ENCODE measurements around the gene TBC1D3I.
"Not testable (repeated sequence)": the region's sequence is repeated elsewhere in the genome, so short reads cannot be mapped to it uniquely, and the experiment has no call there.

TBC1D3I gene

DNA sequence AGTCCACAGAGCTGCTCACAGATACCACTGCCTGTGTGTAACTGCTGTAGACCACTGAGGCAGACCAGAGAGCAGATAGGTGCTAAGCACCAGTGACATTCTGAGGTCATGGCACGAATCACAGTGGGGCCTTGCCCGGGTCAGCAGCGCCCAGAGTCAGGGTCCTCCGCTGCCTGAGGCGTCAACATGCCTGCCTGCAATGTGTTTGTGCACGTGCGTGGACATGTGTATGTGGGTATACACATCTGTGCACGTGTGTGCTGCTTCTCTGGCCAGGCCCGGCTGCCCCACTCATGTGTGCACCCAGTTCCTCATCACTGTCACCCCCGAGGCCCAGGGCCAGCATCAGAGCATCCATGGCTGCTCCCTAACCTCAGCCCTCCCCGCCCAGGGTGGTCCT, at the start of gene TBC1D3I:
TBC1D3I (minus strand) TSS at position 101 of the 400 bp plus-strand sequence. CDS start 1,585 bp downstream, outside the sequence.
- intact Hi-C loops (cut with DNase I): not testable (repeated sequence)

DNA sequence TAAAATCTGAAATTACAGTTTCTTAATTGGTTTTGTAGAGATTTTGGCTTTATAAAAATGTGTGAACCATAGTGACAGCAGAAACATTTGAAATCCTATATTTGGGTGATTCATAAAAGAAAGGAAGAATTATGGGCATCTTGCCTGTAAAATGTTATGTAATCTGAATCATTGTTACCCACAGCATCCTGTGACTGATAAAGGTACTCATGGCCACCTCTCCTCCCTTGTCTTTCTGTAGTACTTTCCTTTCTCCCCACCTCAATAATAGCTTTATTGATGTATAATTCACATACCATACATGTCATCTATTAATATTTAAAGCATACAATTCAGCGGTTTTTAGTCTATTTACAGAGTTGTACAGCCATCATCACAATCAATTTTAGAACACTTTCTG, 30.8 kb upstream of the TBC1D3I start:
- intact Hi-C loops (cut with DNase I); DNase-seq: not testable (repeated sequence)

More for the DNA sequence above, at the start of gene TBC1D3I:
- DNase-seq: not testable (repeated sequence)

DNA sequence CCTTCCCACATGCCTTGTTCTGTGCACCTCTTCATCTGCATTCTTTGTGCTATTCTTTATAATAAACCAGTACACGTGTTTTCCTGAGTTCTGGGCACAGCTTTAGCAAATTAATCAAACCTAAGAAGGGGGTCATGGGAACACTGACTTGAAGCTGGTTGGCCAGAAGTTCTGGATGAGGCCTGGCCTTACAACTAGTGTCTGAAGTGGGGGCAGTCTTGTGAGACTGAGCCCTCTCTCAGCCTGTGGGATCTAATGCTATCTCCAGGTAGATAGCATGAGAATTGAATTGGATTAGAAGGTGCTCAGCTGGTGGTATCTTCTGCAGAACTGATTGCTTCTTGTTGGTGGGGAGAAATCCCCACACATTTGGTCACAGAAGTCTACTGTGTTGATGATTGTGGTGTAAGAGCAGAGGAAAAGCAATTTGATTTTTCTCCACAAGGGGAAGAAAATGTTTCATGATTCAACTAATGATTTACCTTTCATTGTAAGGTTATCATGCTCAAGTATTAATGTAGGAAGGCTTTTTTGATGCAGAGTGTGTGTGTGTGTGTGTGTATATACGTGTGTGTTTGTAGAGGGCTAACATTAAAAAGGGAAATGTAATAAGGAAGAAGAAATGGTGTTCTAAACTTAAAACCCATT, 25.7 kb upstream of the TBC1D3I start:
- intact Hi-C loops (cut with DNase I); DNase-seq: not testable (repeated sequence)

DNA sequence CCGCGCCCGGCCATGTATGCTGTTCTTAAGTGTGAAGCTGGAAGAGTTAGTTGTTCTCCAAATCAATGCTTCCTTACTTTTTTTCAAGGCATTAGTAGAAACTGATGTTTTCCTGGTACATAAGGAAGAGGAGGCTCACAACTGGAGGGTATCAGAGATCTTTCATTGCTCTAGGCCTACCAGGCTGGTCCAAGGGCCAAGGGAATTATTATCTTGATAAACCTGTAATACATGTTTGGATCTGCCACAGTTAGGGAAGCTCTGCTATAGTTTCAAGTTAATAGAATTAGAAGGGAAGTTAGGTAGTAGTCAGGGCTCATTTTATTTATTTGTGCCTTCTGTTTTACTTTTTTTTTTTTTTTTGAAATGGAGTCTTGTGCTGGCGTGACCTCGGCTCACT, 19.8 kb upstream of the TBC1D3I start:
- intact Hi-C loops (cut with DNase I); DNase-seq: not testable (repeated sequence)

DNA sequence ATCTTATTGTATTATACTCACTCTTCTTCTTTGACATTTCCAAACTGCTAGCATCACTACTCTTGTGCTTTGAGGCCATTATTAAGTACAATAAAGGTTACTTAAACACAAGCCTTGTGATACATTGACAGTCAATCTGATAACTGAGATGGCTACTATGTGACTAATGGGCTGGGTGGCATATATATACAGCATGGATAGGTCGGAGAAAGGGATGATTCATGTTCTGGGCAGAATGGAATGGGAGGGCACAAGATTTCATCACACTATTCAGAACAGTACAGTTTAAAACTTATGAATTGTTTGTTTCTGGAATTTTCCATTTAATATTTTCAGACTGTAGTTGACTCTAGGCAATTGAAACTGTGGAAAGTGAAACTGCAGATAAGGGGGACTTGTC, 18.9 kb upstream of the TBC1D3I start:
- DNase-seq; intact Hi-C loops (cut with DNase I): not testable (repeated sequence)

DNA sequence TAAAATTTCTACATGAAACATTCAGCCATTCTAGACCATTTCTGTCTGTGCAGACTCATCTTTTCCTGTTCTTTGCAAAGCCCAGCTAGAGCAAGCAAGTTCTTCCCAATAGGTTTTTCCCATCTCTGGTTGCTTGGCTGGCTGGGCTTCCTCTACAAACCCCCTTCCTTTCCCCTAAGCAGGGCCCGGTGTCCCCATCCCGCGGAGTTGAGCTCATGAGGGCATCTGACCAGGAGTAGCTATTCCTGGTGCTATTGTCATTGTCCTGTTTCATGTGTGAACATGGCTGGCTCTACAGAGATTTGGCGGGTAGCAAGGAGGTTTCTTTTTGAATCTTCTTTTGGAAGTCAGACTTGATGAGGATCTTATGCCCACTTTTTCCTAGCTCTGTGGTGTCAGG, 22.3 kb downstream of the TBC1D3I start:
- intact Hi-C loops (cut with DNase I): not testable (repeated sequence)

DNA sequence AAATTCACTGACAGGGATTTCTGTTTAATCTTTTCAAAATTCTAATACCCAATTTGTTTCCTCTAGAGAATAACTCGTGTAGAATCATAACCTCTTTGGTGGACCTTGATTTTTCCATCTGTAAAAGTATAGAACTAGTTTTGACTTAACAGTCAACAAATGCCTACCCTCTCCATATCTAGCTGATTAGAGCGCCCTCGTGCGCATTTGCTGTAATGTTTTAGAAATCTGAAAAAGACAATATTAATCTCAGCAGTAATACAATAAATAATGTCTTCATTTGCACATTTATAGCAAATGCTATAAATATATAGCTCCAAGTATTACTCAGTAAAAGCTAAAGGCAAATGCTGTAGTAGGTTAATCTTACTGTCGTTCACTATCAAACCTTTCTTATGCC, 34.7 kb downstream of the TBC1D3I start:
- DNase-seq; intact Hi-C loops (cut with DNase I): not testable (repeated sequence)

More for the DNA sequence above, 22.3 kb downstream of the TBC1D3I start:
- DNase-seq: peak in 2 of 10 donors; percentile 29 to 41

DNA sequence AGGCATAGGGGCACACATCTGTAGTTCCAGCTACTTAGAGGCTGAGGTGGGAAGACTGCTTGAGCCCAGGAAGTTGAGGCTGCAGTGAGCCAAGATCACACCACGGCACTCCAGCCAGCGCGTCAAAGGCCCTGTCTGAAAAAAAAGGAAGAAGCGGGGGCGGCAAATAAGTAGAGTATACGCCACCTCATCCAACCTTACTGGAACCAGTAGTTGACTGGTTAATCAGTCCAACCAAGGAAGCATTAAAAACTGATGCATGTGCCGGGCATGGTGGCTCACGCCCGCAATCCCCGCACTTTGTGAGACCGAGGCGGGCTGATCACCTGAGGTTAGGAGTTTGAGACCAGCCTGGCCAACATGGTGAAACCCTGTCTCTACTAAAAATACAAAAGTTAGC, 41.4 kb downstream of the TBC1D3I start:
- DNase-seq; intact Hi-C loops (cut with DNase I): not testable (repeated sequence)

DNA sequence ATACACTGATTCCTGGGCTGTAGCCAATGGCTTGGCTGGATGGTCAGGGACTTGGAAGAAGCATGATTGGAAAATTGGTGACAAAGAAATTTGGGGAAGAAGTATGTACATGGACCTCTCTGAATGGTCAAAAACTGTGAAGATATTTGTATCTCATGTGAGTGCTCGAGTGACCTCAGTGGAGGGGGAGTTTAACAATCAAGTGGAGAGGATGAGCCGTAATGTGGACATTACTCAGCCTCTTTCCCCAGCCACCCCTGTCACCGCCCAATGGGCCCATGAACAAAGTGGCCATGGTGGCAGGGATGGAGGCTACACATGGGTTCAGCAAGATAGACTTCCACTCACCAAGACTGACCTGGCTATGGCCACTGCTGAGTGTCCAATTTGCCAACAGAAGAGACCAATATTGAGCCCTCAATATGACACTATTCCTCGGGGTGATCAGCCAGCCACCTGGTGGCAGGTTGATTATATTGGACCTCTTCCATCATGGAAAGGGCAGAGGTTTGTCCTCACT, 42.7 kb downstream of the TBC1D3I start:
- DNase-seq; intact Hi-C loops (cut with DNase I): not testable (repeated sequence)

DNA sequence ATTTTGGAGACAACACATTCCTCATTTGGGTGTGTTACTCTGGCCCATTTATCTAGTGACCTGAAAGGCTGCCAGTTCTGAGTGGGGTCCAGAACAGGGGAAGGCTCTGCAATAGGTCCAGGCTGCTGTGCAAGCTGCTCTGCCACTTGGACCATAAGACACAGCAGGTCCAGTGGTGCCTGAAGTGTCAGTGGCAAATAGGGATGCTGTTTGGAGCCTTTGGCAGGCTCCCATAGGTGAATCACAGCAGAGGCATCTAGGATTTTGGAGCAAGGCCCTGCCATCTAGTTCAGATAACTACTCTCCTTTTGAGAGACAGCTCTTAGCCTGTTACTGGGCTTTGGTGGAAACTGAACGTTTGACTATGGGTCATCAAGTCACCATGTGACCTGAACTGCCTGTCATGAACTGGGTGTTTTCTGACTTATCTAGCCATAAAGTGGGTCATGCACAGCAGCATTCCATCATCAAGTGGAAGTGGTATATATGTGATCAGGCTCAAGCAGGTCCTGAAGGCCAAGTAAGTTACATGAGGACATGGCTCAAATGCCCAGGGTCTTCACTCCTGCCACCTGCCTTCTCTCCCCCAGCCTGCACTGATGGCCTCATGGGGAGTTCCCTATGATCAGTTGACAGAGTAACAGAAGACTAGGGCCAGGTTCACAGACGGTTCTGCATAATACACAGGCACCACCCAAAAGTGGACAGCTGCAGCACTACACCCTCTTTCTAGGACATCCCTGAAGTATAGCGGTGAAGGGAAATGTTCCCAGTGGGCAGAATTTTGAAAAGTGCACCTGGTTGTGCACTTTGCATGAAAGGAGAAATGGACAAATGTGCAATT, 43.4 kb downstream of the TBC1D3I start:
- intact Hi-C loops (cut with DNase I); DNase-seq: not testable (repeated sequence)

DNA sequence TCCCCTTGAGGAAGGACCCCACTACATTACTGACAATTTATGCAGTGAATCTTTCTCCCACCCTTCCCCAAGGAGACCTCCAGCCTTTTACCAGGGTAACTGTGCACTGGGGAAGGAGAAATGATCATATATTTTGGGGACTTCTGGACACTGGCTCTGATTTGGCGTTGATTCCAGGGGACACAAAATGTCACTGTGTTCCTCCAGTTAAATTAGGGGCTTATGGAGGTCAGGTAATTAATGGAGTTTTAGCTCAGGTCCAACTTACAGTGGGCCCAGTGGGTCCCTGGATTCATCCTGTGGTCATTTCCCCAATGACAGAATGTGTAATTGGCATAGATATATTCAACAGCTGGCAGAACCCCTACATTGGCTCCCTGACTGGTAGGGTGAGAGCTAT, 44.8 kb downstream of the TBC1D3I start:
- DNase-seq; intact Hi-C loops (cut with DNase I): not testable (repeated sequence)

DNA sequence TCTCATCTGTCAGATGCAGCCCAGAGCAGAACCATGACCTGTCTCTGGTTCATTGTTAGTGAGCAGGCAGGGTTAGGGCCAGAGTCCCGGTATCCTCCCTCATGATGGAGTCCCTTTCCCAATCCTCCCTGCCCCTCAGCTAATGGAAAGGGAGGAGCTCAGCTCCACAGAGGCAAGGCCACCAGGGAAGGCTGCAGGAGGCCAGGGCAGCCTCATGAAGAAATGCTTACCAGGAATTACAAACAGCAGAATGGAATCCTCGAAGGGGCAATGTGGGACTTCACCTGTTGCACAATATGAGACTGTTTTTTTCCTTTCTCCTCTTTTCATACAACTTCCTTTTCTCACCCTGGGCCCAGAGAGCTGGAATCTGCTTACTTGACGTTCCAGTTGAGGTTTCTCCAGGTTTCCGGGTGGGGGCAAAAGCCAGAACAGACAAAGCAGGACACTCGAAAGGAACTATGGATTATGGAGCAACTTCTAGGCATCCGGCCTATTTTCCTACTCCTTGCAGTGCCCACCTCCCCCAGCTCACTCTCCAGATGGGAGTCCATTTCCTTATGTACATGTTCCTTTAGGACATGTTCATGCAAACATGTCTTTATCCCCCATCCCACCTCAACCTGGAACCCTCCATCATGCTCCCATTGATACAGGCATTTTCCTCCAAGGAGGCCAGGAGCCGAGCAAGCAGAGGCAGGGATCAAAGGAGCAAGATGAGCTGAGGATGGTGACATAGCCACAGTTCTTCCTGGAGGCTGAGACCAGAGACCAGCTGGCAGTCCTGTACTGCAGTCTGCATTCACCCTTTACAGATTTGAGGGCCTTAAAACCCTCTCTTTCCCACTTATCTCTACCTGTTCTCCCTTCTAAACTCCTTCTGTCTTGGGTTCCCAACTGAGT, 48.7 kb downstream of the TBC1D3I start:
- intact Hi-C loops (cut with DNase I): not testable (repeated sequence)
- peak in 1 of 10 donors; percentile 22 for DNase-seq

DNA sequence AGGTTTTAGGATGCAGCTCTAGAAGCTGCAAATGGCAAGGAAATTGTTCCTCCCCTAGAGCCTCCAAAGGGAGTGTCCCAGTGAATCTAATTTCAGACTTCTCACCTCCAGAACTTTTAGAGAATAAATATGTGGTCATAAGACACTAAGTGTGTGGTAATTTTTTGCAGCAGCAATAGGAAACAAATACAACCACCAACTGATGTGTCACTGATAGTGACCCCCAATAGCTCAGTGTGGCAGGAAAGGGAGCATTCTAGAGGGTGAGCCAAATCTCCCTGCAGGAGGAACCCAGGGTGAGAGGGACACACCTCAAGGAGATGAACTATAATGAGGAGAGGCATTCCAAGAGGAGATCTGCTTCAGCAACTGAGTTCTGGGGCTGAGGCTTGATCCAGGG, 49.5 kb downstream of the TBC1D3I start:
- no peak for DNase-seq
- intact Hi-C loops (cut with DNase I): no loop called here

DNA sequence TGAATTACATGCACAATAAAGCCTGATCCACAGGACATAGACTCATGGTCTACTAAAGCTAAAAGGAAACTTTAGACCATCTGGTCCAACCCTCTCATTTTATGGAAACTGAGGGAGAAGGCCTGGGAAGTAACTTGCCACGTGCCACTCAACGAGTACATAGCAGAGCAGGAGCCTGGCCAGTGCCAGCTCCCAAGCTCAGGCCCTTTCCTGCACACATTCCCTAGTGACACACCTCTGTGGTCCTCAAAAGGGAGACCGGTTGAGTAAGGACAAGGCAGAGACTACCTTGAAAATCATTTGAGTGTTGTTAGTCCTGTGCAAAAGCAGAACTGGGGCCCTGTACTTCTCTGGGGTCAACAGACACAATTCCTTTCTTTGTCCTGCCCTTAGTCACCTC, 50.7 kb downstream of the TBC1D3I start:
- DNase-seq: no peak
- intact Hi-C loops (cut with DNase I): no loop called here

DNA sequence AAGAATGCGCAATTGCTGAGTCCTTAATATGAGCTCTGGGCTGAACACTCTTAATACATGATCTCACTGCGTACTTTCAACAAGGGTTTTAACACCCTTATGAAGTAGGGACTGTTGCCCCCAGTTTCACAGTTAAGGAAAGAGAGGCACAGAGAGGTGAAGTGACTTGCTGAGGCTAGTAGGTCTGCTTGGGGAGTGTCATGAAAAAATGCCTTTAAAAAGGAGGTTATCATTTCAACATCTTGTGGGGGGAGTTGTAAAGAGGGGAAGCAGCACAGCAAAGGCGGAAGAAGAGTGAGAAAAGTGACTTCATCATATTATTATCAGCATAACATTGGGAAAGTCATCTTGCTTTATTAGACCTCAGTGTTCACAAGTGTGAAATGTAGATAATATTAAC, 51.4 kb downstream of the TBC1D3I start:
- intact Hi-C loops (cut with DNase I): no loop called here
- no peak for DNase-seq

DNA sequence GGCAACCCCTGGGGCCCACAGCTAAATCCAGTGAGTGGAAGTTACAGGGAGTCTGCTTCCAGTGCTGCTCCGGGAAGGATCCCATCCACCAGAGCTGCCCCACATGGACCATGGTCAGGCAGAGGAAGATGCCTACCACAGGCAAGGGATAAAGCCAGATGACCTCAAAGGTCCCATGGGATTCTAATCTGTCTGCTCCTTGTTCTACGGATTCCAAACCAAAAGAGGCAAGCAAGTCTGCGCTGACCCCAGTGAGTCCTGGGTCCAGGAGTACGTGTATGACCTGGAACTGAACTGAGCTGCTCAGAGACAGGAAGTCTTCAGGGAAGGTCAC, 52.1 kb downstream of the TBC1D3I start:
- no peak for DNase-seq
- intact Hi-C loops (cut with DNase I): no loop called here

DNA sequence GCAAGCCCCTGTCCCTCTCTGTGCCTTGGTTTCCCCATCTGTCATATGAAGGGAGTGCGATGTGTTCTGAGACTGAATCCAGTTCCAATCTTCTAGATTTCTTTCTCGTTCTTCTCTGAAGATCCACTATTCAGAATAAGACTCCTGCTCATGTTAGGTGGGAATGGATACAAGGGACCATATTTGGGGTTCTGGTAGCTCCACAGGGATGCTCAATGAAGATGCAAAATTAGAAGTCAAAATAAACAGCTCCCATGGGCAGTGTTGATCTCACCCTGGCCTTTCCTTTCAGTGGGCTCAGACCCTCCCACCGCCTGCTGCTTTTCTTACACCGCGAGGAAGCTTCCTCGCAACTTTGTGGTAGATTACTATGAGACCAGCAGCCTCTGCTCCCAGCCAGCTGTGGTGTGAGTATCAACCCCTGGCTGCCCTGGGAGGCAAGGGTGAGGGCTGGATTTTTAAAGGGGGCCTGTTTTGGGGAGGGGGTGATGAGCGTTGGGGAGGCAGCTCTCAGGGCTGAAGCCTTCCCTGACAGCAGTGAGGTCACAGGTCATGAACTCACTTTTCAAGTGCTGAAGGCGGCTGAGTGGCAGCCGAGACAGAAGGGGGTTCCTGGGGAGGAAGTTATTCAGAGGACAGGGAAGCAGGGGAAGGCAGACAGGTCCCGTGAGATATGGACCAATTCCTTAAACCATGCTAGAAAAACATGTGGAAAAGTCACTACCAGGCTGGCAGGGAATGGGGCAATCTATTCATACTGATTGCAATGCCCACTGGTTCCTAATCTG, 52.7 kb downstream of the TBC1D3I start:
- intact Hi-C loops (cut with DNase I): not testable (repeated sequence)

DNA sequence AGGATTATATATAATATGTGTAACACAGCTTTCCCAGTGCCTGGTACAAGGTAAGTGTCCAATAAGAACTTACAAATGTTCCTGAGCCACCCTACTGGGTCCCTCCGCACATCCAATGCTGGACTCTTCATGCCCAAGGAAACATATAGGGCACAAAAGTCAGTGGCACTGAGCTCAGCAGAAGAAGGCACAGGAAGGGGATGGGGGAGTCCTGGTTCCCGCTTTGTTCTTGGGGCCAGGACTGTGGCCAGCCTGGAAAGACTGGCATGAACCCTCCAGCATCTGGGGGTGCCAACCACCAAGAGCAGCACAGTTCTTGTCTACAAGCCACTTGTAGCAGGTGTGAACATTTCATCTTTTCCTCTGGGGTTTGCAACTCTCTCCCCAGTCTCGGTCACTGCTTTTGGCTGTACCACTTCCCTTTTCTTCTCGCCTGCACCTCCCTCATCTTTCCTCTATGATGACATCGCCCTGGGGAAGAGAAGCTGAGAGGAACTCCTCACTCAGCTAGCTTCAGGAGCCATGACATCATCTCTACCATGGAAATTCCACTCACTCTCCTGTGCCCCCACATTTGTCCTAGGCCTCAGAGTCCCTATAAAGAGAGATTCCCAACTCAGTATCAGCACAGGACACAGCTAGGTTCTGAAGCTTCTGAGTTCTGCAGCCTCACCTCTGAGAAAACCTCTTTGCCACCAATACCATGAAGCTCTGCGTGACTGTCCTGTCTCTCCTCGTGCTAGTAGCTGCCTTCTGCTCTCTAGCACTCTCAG, 53.7 kb downstream of the TBC1D3I start, which contains the start of gene CCL4L2:
CCL4L2 (plus strand) TSS at position 625 of the 773 bp plus-strand sequence.
- DNase-seq; intact Hi-C loops (cut with DNase I): not testable (repeated sequence)

More for the DNA sequence above, 52.7 kb downstream of the TBC1D3I start:
- DNase-seq: not testable (repeated sequence)

DNA sequence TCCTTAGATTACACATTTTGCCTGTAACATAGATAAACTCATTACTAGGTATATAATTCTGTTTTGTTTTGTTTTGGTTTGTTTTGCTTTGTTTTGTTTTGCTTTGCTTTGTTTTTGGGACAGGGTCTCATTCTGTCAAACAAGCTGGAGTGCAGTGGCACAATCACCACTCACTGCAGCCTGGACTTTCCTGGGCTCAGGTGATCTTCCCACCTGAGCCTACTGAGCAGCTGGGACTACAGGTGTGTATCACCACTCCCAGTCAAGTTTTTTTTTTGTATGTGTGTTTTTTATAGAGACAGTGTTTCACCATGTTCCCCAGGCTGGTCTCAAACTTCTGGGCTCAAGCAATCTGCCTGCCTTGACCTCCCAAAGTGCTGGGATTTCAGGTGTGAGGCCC, 54.8 kb downstream of the TBC1D3I start:
- DNase-seq: no peak
- intact Hi-C loops (cut with DNase I): no loop called here

Data from posterior cingulate gyrus (tissue), 11 donors.